Neural cell (in vitro differentiated cells): ENCODE data around the gene ATP1A4.

Experiments
- CTCF ChIP-seq: fragments of 450-650 bp; IDR thresholded peaks from 2 replicates; pipeline ENCODE4 v1.5.1; 2014; ENCODE audit warnings: antibody characterized with exemption, mild to moderate bottlenecking, moderate library complexity; ENCODE audit not compliant: poor library complexity, severe bottlenecking
- EZH2 ChIP-seq: fragments of 200-600, 300-800 bp; shearing (Covaris generic), sonication (generic); IDR thresholded peaks from 2 replicates; pipeline ENCODE4 v1.6.1; 2014; ENCODE audit warnings: antibody characterized with exemption, low read length, borderline replicate concordance, mild to moderate bottlenecking; ENCODE audit not compliant: insufficient read depth, poor library complexity, severe bottlenecking

- TF ChIP-seq EZH2 (no peak), CTCF (peak; percentile 59)
These were observed 67.9 kb downstream of the ATP1A4 start for GRCh38 chr1:160219062-160219929.
